K562 (cell line): ENCODE results near the gene ZGLP1. TPM values are rescaled to one million over a fixed set of nuclear protein-coding genes. Genes with fewer than 3 reads are reported as not detected.

Source experiments
- ARID1B ChIP-seq: fragments of 450-650 bp; IDR thresholded peaks from 2 replicates; pipeline ENCODE4 v1.6.1; 2016; ENCODE audit warnings: antibody characterized with exemption, mild to moderate bottlenecking, inconsistent platforms
- BRCA1 ChIP-seq, 2 experiments: fragments of 450-650 bp in 1 of 2; sonication (generic) in 1 of 2; formaldehyde crosslinking in 1 of 2; IDR thresholded peaks; 2 replicates each; pipeline versions ENCODE4 v1.5.0 to v1.6.1; 2017 to 2020; ENCODE audit warnings: mild to moderate bottlenecking in 1 of 2, missing genetic modification reagents in 1 of 2
- CBFA2T3 ChIP-seq: fragments of 450-650 bp; IDR thresholded peaks from 2 replicates; pipeline ENCODE4 v1.6.1; 2017
- GATA2 ChIP-seq: sonication (generic); formaldehyde crosslinking; IDR thresholded peaks from 2 replicates; pipeline ENCODE4 v1.4.0; 2020; ENCODE audit warnings: mild to moderate bottlenecking, missing genetic modification reagents
- HNRNPUL1 ChIP-seq: fragments of 200-400 bp; formaldehyde crosslinking; IDR thresholded peaks from 2 replicates; pipeline ENCODE4 v1.6.1; 2017; ENCODE audit warnings: low read length
- NBN ChIP-seq: fragments of 450-650 bp; IDR thresholded peaks from 2 replicates; pipeline ENCODE4 v1.6.1; 2016; ENCODE audit warnings: low read depth, mild to moderate bottlenecking
- OTX1 ChIP-seq: fragments of 450-650 bp; formaldehyde crosslinking; IDR thresholded peaks from 2 replicates; pipeline ENCODE4 v1.4.0; 2022; ENCODE audit warnings: mild to moderate bottlenecking
- SMAD1 ChIP-seq: fragments of 150-350 bp; IDR thresholded peaks from 2 replicates; pipeline ENCODE4 v1.6.1; 2014; ENCODE audit warnings: low read length, low read depth; ENCODE audit not compliant: partially characterized antibody
- STAG1 ChIP-seq: sonication (generic); formaldehyde crosslinking; IDR thresholded peaks from 2 replicates; pipeline ENCODE4 v1.5.0; 2020; ENCODE audit warnings: missing genetic modification reagents, borderline replicate concordance
- THRAP3 ChIP-seq: fragments of 450-650 bp; IDR thresholded peaks from 2 replicates; pipeline ENCODE4 v1.6.1; 2016; ENCODE audit warnings: mild to moderate bottlenecking, inconsistent platforms, borderline replicate concordance
- U2AF1 ChIP-seq: fragments of 200-400 bp; formaldehyde crosslinking; optimal IDR thresholded peaks from 2 replicates; pipeline ENCODE3; 2017; ENCODE audit warnings: mild to moderate bottlenecking, low read depth, low read length, moderate library complexity
- YY1 ChIP-seq, 3 experiments: IDR thresholded peaks; 2 replicates each; pipeline ENCODE4 v1.6.1; 2011; ENCODE audit warnings: low read length in 2 of 3, mild to moderate bottlenecking in 2 of 3, moderate library complexity in 2 of 3, borderline replicate concordance in 1 of 3, control low read depth in 1 of 3, low read depth in 1 of 3; ENCODE audit not compliant: insufficient read depth in 3 of 3, insufficient replicate concordance in 2 of 3, control insufficient read depth in 1 of 3, insufficient read length in 1 of 3; ENCODE audit errors: extremely low read depth in 1 of 3
- ZFPM2 ChIP-seq: fragments of 250-450 bp; sonication (Bioruptor Pico); IDR thresholded peaks from 2 replicates; pipeline ENCODE4 v1.5.1; 2022; ENCODE audit warnings: mild to moderate bottlenecking
- polyA plus RNA-seq, 8 experiments: library from polyadenylated mRNA; depleted of rRNA in 4 of 8; stranded (reverse) in 5 of 8; unstranded in 3 of 8; fragments of >200 nt; fragmentation: Nextera tagmentation in 2 of 8; fragmentation: Illumina TruSeq in 1 of 8; extraction: Ambion mirVana in 2 of 8; extraction: Trizol in 1 of 8; gene quantifications; 2 replicates each; pipeline versions ENCODE4 v1.2.1 to v1.2.3, GENCODE V29; 2011 to 2014; ENCODE audit warnings: inconsistent platforms in 1 of 8, missing spikeins in 1 of 8
- total RNA-seq, 7 experiments: library from RNA; depleted of rRNA in 6 of 7; stranded (reverse); fragments of >200 nt in 6 of 7; fragmentation: Illumina TruSeq in 2 of 7; extraction: Trizol in 2 of 7; gene quantifications; 2 replicates each; pipeline versions ENCODE4 v1.2.1 to v1.2.3, GENCODE V29; 2011 to 2021; ENCODE audit warnings: low replicate concordance in 1 of 7
- TF ChIP-seq, protein P1 (sequence below): fragments of 450-650 bp; formaldehyde crosslinking; IDR thresholded peaks from 2 replicates; pipeline ENCODE4 v1.4.0; 2022; ENCODE audit warnings: missing genetic modification characterization
- TF ChIP-seq, protein P2 (sequence below), 2 experiments: fragments of 450-650 bp in 1 of 2; sonication (generic) in 1 of 2; formaldehyde crosslinking in 1 of 2; IDR thresholded peaks; 2 replicates each; pipeline versions ENCODE4 v1.7.1 to v1.9.0; 2016 to 2022; ENCODE audit warnings: inconsistent platforms in 1 of 2, mild to moderate bottlenecking in 1 of 2, missing genetic modification reagents in 1 of 2
- TF ChIP-seq, protein P3 (sequence below): sonication (generic); formaldehyde crosslinking; IDR thresholded peaks from 2 replicates; pipeline ENCODE4 v1.8.1; 2023; ENCODE audit warnings: mild to moderate bottlenecking, missing genetic modification reagents

The ZGLP1 gene
- total and polyA plus RNA-seq, 9 of the 15 experiments (the other 6 are each of a cell fraction or from before 2014, with no cell fraction given), result 0.24 to 4.5 (median 2.2) TPM

DNA sequence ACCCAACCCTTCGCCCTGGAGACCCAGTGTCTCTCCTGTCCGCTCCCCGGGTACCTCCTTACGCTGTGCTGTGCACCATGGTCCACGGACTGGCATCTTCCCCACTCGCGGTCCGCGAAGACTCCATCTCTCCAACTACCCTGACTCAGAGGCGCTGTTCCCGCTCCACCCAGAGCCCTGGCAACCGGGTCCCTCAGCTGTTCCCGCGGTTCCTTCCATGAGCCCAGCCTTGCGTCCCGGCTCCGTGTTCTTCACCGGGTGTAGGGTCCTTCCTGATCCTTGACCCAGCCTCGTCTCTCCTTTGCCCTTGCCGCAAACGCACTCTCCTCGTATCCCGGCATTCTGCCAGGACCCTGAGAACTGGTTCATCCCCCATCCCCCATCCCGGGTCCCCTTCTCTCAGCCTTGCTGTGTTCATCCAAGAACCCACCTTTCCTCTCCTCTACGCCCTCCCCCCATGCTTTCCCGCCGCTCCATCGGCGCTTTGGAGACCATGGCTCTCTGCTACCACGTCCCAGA is 19.2 kb downstream of the ZGLP1 start (continued):
- TF ChIP-seq, protein P1, sequence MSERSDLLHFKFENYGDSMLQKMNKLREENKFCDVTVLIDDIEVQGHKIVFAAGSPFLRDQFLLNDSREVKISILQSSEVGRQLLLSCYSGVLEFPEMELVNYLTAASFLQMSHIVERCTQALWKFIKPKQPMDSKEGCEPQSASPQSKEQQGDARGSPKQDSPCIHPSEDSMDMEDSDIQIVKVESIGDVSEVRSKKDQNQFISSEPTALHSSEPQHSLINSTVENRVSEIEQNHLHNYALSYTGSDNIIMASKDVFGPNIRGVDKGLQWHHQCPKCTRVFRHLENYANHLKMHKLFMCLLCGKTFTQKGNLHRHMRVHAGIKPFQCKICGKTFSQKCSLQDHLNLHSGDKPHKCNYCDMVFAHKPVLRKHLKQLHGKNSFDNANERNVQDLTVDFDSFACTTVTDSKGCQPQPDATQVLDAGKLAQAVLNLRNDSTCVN (CRISPR knock-in tag), result no peak
- peak in 1 of 3 experiments; percentile 2 for TF ChIP-seq YY1 (IDR thresholded peaks at IDR 0.05; ENCODE audit: borderline replicate concordance in 1 of 3, control insufficient read depth in 1 of 3, extremely low read depth in 1 of 3, insufficient read depth in 3 of 3, insufficient read length in 1 of 3, insufficient replicate concordance in 2 of 3, low read depth in 1 of 3, low read length in 2 of 3)
- 0 out of 2 replicates have a peak, but pooled peaks have one; percentile 3 for TF ChIP-seq ZFPM2 (CRISPR knock-in tag)
- TF ChIP-seq, protein P2, sequence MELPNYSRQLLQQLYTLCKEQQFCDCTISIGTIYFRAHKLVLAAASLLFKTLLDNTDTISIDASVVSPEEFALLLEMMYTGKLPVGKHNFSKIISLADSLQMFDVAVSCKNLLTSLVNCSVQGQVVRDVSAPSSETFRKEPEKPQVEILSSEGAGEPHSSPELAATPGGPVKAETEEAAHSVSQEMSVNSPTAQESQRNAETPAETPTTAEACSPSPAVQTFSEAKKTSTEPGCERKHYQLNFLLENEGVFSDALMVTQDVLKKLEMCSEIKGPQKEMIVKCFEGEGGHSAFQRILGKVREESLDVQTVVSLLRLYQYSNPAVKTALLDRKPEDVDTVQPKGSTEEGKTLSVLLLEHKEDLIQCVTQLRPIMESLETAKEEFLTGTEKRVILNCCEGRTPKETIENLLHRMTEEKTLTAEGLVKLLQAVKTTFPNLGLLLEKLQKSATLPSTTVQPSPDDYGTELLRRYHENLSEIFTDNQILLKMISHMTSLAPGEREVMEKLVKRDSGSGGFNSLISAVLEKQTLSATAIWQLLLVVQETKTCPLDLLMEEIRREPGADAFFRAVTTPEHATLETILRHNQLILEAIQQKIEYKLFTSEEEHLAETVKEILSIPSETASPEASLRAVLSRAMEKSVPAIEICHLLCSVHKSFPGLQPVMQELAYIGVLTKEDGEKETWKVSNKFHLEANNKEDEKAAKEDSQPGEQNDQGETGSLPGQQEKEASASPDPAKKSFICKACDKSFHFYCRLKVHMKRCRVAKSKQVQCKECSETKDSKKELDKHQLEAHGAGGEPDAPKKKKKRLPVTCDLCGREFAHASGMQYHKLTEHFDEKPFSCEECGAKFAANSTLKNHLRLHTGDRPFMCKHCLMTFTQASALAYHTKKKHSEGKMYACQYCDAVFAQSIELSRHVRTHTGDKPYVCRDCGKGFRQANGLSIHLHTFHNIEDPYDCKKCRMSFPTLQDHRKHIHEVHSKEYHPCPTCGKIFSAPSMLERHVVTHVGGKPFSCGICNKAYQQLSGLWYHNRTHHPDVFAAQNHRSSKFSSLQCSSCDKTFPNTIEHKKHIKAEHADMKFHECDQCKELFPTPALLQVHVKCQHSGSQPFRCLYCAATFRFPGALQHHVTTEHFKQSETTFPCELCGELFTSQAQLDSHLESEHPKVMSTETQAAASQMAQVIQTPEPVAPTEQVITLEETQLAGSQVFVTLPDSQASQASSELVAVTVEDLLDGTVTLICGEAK (IDR thresholded peaks at IDR 0.05), result no peak
- TF ChIP-seq, protein P2 (CRISPR knock-in tag; IDR thresholded peaks at IDR 0.05), result no peak
- TF ChIP-seq, protein P3, sequence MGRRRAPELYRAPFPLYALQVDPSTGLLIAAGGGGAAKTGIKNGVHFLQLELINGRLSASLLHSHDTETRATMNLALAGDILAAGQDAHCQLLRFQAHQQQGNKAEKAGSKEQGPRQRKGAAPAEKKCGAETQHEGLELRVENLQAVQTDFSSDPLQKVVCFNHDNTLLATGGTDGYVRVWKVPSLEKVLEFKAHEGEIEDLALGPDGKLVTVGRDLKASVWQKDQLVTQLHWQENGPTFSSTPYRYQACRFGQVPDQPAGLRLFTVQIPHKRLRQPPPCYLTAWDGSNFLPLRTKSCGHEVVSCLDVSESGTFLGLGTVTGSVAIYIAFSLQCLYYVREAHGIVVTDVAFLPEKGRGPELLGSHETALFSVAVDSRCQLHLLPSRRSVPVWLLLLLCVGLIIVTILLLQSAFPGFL (CRISPR knock-in tag), result no peak
- TF ChIP-seq HNRNPUL1, result no peak
- 0 out of 2 replicates have a peak, but pooled peaks have one; percentile 10 for TF ChIP-seq THRAP3
- no peak for TF ChIP-seq STAG1
- TF ChIP-seq NBN, result no peak
- no peak for TF ChIP-seq ARID1B
- no peak for TF ChIP-seq OTX1 (CRISPR knock-in tag)
- TF ChIP-seq CBFA2T3, result no peak
- TF ChIP-seq U2AF1, result no peak
- peak; percentile 42 for TF ChIP-seq SMAD1
- peak; percentile 52 for TF ChIP-seq GATA2 (CRISPR knock-in tag)
- no peak for TF ChIP-seq BRCA1 (IDR thresholded peaks at IDR 0.05)
- peak; percentile 3; the same call in 1 of the 2 replicates for TF ChIP-seq BRCA1 (CRISPR knock-in tag; IDR thresholded peaks at IDR 0.05)
